GM18526 (cell line): ENCODE measurements around the gene HSD3B7.

Experiments used
- POLR2A ChIP-seq: IDR thresholded peaks from 3 replicates; pipeline ENCODE4 v1.6.1; 2011; ENCODE audit not compliant: insufficient read length; ENCODE audit errors: extremely low read depth

The HSD3B7 gene

GRCh38 chr16:31016018-31016417, 31.0 kb downstream of the HSD3B7 start:
- no peak for TF ChIP-seq POLR2A

DNA sequence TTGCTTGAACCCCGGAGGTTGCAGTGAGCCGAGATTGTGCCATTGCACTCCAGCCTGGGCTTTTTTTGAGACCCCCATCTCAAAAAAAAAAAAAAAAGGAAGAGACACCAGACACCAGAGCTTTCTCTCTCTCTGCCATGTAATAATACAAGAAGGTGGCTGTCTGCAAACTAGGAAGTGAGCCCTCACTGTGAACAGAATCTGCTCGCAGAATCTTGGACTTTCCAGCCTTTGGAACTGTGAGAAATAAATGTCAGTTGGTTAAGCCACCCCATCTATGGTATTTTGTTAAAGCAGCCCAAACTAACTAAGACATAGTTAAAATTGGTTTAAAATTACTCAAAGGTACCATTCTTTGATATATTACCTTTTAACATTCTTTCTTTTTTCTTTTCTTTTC, 35.5 kb downstream of the HSD3B7 start:
- no peak for TF ChIP-seq POLR2A

DNA sequence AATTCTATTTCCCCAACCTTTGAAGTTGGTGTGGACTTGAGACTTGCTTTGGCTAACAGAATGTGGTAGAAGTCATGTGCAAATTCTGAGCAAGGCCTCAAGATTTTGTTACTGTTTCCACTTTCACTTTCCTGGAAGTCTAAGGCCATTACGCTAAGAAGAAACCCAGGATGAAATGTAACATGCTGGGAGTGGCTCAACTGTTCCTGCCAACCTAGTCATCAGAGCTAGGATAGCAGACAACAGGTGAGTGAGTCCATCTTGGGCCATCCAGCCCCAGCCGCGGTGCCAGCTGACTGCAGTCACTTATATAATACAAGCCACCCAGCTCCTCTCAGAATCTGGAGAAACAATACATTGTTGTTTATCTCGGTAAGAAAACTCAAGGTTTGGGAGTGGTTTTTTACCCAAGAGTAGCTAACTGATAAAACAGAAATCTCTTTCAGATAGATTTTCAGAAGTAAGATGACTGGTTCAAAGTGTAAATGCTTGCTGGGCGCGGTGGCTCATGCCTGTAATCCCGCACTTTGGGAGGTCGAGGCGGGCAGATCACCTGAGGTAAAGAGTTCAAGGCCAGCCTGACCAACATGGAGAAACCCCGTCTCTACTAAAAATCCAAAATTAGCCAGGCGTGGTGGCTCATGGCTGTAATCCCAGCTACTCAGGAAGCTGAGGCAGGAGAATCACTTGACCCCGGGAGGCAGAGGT, 37.7 kb downstream of the HSD3B7 start:
- no peak for TF ChIP-seq POLR2A

- TF ChIP-seq POLR2A = no peak
These were observed 38.2 kb downstream of the HSD3B7 start for GRCh38 chr16:31023252-31023602.

DNA sequence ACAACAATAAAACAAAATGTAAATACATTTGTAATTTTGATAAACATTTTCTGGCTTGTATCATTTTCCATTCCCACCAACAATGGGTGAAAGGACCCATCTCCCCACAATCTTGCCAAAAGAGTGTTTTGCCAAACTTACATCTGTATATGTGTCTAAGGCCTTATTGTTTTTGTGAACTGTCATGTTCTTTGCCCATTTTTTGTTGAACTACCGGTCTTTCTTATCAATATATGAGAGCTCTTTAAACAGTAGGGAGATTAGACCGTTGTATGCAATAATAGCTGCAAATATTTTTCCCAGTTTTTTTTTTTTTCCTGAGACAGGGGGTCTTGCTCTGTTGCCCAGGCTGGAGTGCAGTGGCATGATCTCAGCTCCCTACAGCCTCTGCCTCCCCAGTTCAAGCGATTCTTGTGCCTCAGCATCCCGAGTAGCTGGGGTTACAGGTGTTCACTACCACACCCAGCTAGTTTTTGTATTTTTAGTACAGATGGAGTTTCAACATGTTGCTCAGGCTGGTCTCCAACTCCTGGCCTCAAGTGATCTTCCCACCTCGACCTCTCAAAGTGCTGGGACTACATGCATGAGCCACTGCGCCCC, 38.7 kb downstream of the HSD3B7 start:
- TF ChIP-seq POLR2A = no peak

- TF ChIP-seq POLR2A = no peak
These were observed 40.3 kb downstream of the HSD3B7 start for GRCh38 chr16:31025339-31025738.

GRCh38 chr16:31029272-31029671, 44.3 kb downstream of the HSD3B7 start:
- TF ChIP-seq POLR2A = no peak

DNA sequence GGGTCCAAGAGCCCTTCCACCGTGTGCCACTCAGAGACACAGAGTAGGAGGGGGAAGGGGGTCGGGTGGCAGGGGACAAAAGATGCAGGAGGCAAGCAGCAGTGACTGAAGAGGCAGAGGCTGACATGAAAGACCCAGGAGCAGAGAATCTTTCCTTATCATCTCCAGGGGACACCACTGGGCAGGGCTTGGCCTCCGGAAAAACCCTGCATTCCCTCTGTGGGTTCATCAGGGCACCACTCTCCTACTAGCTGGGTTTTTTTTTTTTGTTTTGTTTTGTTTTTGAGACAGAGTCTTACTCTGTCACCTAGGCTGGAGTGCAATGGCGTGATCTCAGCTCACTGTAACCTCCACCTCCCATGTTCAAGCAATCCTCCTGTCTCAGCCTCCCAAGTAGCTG, 46.3 kb downstream of the HSD3B7 start:
- no peak for TF ChIP-seq POLR2A

DNA sequence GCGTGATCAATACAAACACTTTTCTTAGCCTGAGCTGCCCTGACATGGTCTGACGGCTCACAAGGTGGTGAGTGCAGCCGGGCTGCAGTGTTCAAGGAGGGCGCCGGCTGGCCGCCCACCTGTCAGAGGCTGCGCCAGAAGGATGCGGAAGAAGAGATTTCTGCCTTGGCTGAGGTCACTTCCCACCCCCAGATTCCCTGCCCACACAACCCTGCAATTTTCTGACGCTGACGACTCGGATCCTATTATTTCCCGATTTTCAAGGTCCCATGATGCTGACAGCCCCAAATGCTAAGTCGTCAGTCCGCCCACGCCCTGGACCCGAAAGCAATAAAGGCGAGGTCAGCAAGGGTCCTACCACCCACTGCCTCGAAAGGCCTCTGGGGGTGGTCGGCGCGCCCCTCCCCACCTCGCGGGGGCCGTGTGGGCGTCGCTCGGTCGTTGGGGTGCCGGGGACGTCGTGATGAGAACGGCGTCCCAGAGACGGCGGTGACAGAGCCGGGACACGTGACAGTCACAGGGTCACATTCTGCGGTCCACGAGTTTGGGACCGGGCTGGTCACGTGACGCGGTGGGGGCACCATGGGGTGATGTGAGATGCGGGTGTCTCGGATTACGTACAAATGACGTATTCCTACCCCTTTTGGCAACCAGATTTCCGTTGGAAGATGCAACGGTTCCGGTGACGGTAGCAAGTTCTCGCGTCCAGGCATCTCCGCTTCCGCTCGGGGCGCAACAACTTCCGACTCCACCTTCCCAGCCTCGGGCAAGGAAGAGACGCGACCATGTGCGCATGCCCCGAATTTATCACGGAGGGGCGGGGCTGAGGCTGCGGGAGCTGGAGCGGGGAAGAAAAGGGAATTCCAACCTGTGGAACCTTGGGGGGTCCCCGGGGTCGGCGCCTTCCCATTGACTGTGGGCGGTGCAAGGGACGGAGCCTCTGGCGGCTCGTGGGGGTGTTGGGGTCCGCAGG, 48.0 kb downstream of the HSD3B7 start, which contains the start of gene STX4:
TSS of gene STX4 (plus strand) at position 823 of the 973 bp plus-strand sequence. CDS start 248 bp downstream, outside the sequence.
- TF ChIP-seq POLR2A = peak; percentile 41

- peak; percentile 38 for TF ChIP-seq POLR2A
These were observed 48.9 kb downstream of the HSD3B7 start for GRCh38 chr16:31033709-31034492.

GRCh38 chr16:31036691-31037090, 51.7 kb downstream of the HSD3B7 start:
- no peak for TF ChIP-seq POLR2A
